ENCODE results near the gene HSD11B1.

Gene HSD11B1

GRCh38 chr1:209727785-209728184 is 23.1 kb downstream of the HSD11B1 start:
- Histone ChIP-seq H3K9me3 (ENCODE audit: control insufficient read depth, insufficient read depth, low read length) (no peaks in the 10 kb centered on the region), H3K36me3 (ENCODE audit: control insufficient read depth, insufficient read depth, low read length) (no peaks in the 10 kb centered on the region), H3K27me3 (ENCODE audit: control insufficient read depth, insufficient read depth, low read length) (no peaks in the 10 kb centered on the region), H3K4me1 (ENCODE audit: control insufficient read depth, insufficient read depth, low read length) (no peaks in the 10 kb centered on the region), H3K27ac (ENCODE audit: low read depth, low read length) (no peak overlapping the region), H3K9ac (ENCODE audit: low read depth, low read length) (no peak overlapping the region), H3K4me3 (ENCODE audit: low read depth, low read length) (no peak overlapping the region)

GRCh38 chr1:209728466-209728865 is 23.8 kb downstream of the HSD11B1 start:
- H3K4me3 ChIP-seq (ENCODE audit: low read depth, low read length) = no peak overlapping the region
- no peaks in the 10 kb centered on the region for H3K36me3 ChIP-seq (ENCODE audit: control insufficient read depth, insufficient read depth, low read length)
- no peaks in the 10 kb centered on the region for H3K4me1 ChIP-seq (ENCODE audit: control insufficient read depth, insufficient read depth, low read length)
- H3K9ac ChIP-seq (ENCODE audit: low read depth, low read length) = no peak overlapping the region
- no peaks in the 10 kb centered on the region for H3K9me3 ChIP-seq (ENCODE audit: control insufficient read depth, insufficient read depth, low read length)
- no peaks in the 10 kb centered on the region for H3K27me3 ChIP-seq (ENCODE audit: control insufficient read depth, insufficient read depth, low read length)
- no peak overlapping the region for H3K27ac ChIP-seq (ENCODE audit: low read depth, low read length)

- Histone ChIP-seq H3K4me3 (ENCODE audit: low read depth, low read length) (no peak overlapping the region), H3K9ac (ENCODE audit: low read depth, low read length) (no peak overlapping the region), H3K4me1 (ENCODE audit: control insufficient read depth, insufficient read depth, low read length) (no peaks in the 10 kb centered on the region), H3K27me3 (ENCODE audit: control insufficient read depth, insufficient read depth, low read length) (no peaks in the 10 kb centered on the region), H3K9me3 (ENCODE audit: control insufficient read depth, insufficient read depth, low read length) (no peaks in the 10 kb centered on the region), H3K27ac (ENCODE audit: low read depth, low read length) (no peak overlapping the region), H3K36me3 (ENCODE audit: control insufficient read depth, insufficient read depth, low read length) (no peaks in the 10 kb centered on the region)
Measured at GRCh38 chr1:209729436-209729835, 24.8 kb downstream of the HSD11B1 start.

GRCh38 chr1:209732725-209733124 is 28.1 kb downstream of the HSD11B1 start:
- Histone ChIP-seq H3K36me3 (ENCODE audit: control insufficient read depth, insufficient read depth, low read length) (no peaks in the 10 kb centered on the region), H3K27ac (ENCODE audit: low read depth, low read length) (no peak overlapping the region), H3K4me3 (ENCODE audit: low read depth, low read length) (no peak overlapping the region), H3K9me3 (ENCODE audit: control insufficient read depth, insufficient read depth, low read length) (no peaks in the 10 kb centered on the region), H3K9ac (ENCODE audit: low read depth, low read length) (no peak overlapping the region), H3K27me3 (ENCODE audit: control insufficient read depth, insufficient read depth, low read length) (no peaks in the 10 kb centered on the region; the same call in 1 of the 2 replicates), H3K4me1 (ENCODE audit: control insufficient read depth, insufficient read depth, low read length) (no peaks in the 10 kb centered on the region)

GRCh38 chr1:209733409-209734192 is 29.0 kb downstream of the HSD11B1 start:
- Histone ChIP-seq H3K9me3 (ENCODE audit: control insufficient read depth, insufficient read depth, low read length) (no peaks in the 10 kb centered on the region), H3K27ac (ENCODE audit: low read depth, low read length) (no peak overlapping the region), H3K4me3 (ENCODE audit: low read depth, low read length) (no peak overlapping the region), H3K4me1 (ENCODE audit: control insufficient read depth, insufficient read depth, low read length) (no peaks in the 10 kb centered on the region), H3K9ac (ENCODE audit: low read depth, low read length) (no peak overlapping the region), H3K36me3 (ENCODE audit: control insufficient read depth, insufficient read depth, low read length) (no peaks in the 10 kb centered on the region), H3K27me3 (ENCODE audit: control insufficient read depth, insufficient read depth, low read length) (no peaks in the 10 kb centered on the region; the same call in 1 of the 2 replicates)

- Histone ChIP-seq H3K4me1 (ENCODE audit: control insufficient read depth, insufficient read depth, low read length) (no peaks in the 10 kb centered on the region), H3K9ac (ENCODE audit: low read depth, low read length) (no peak overlapping the region), H3K27ac (ENCODE audit: low read depth, low read length) (no peak overlapping the region), H3K36me3 (ENCODE audit: control insufficient read depth, insufficient read depth, low read length) (no peaks in the 10 kb centered on the region), H3K9me3 (ENCODE audit: control insufficient read depth, insufficient read depth, low read length) (no peaks in the 10 kb centered on the region), H3K4me3 (ENCODE audit: low read depth, low read length) (no peak overlapping the region), H3K27me3 (ENCODE audit: control insufficient read depth, insufficient read depth, low read length) (no peaks in the 10 kb centered on the region; the same call in 1 of the 2 replicates)
Measured at GRCh38 chr1:209736490-209737117, 32.0 kb downstream of the HSD11B1 start.

GRCh38 chr1:209737118-209737505 is 32.5 kb downstream of the HSD11B1 start:
- no peak overlapping the region for H3K27ac ChIP-seq (ENCODE audit: low read depth, low read length)
- H3K9me3 ChIP-seq (ENCODE audit: control insufficient read depth, insufficient read depth, low read length) = no peaks in the 10 kb centered on the region
- H3K4me3 ChIP-seq (ENCODE audit: low read depth, low read length) = no peak overlapping the region
- no peaks in the 10 kb centered on the region; the same call in 1 of the 2 replicates for H3K27me3 ChIP-seq (ENCODE audit: control insufficient read depth, insufficient read depth, low read length)
- no peak overlapping the region for H3K9ac ChIP-seq (ENCODE audit: low read depth, low read length)
- H3K4me1 ChIP-seq (ENCODE audit: control insufficient read depth, insufficient read depth, low read length) = no peaks in the 10 kb centered on the region
- H3K36me3 ChIP-seq (ENCODE audit: control insufficient read depth, insufficient read depth, low read length) = no peaks in the 10 kb centered on the region

GRCh38 chr1:209738270-209738669 is 33.6 kb downstream of the HSD11B1 start:
- Histone ChIP-seq H3K27me3 (ENCODE audit: control insufficient read depth, insufficient read depth, low read length) (no peaks in the 10 kb centered on the region; the same call in 1 of the 2 replicates), H3K4me3 (ENCODE audit: low read depth, low read length) (no peak overlapping the region), H3K4me1 (ENCODE audit: control insufficient read depth, insufficient read depth, low read length) (no peaks in the 10 kb centered on the region), H3K36me3 (ENCODE audit: control insufficient read depth, insufficient read depth, low read length) (no peaks in the 10 kb centered on the region), H3K9ac (ENCODE audit: low read depth, low read length) (no peak overlapping the region), H3K27ac (ENCODE audit: low read depth, low read length) (no peak overlapping the region), H3K9me3 (ENCODE audit: control insufficient read depth, insufficient read depth, low read length) (no peaks in the 10 kb centered on the region)

GRCh38 chr1:209741193-209741592 is 36.5 kb downstream of the HSD11B1 start:
- no peak overlapping the region for H3K27ac ChIP-seq (ENCODE audit: low read depth, low read length)
- H3K9ac ChIP-seq (ENCODE audit: low read depth, low read length) = no peak overlapping the region
- no peaks in the 10 kb centered on the region for H3K36me3 ChIP-seq (ENCODE audit: control insufficient read depth, insufficient read depth, low read length)
- no peaks in the 10 kb centered on the region; the same call in 1 of the 2 replicates for H3K27me3 ChIP-seq (ENCODE audit: control insufficient read depth, insufficient read depth, low read length)
- H3K9me3 ChIP-seq (ENCODE audit: control insufficient read depth, insufficient read depth, low read length) = no peaks in the 10 kb centered on the region
- no peak overlapping the region for H3K4me3 ChIP-seq (ENCODE audit: low read depth, low read length)
- no peaks in the 10 kb centered on the region for H3K4me1 ChIP-seq (ENCODE audit: control insufficient read depth, insufficient read depth, low read length)

GRCh38 chr1:209741889-209742288 is 37.2 kb downstream of the HSD11B1 start:
- H3K27ac ChIP-seq (ENCODE audit: low read depth, low read length) = no peak overlapping the region
- H3K4me3 ChIP-seq (ENCODE audit: low read depth, low read length) = no peak overlapping the region
- H3K36me3 ChIP-seq (ENCODE audit: control insufficient read depth, insufficient read depth, low read length) = no peaks in the 10 kb centered on the region
- H3K27me3 ChIP-seq (ENCODE audit: control insufficient read depth, insufficient read depth, low read length) = peaks cover 6% of the 10 kb centered on the region
- H3K9ac ChIP-seq (ENCODE audit: low read depth, low read length) = no peak overlapping the region
- no peaks in the 10 kb centered on the region for H3K4me1 ChIP-seq (ENCODE audit: control insufficient read depth, insufficient read depth, low read length)
- H3K9me3 ChIP-seq (ENCODE audit: control insufficient read depth, insufficient read depth, low read length) = no peaks in the 10 kb centered on the region

GRCh38 chr1:209742409-209743144 is 37.9 kb downstream of the HSD11B1 start:
- Histone ChIP-seq H3K27me3 (ENCODE audit: control insufficient read depth, insufficient read depth, low read length) (peaks cover 8% of the 10 kb centered on the region), H3K36me3 (ENCODE audit: control insufficient read depth, insufficient read depth, low read length) (no peaks in the 10 kb centered on the region), H3K9me3 (ENCODE audit: control insufficient read depth, insufficient read depth, low read length) (no peaks in the 10 kb centered on the region), H3K9ac (ENCODE audit: low read depth, low read length) (no peak overlapping the region), H3K4me1 (ENCODE audit: control insufficient read depth, insufficient read depth, low read length) (no peaks in the 10 kb centered on the region), H3K27ac (ENCODE audit: low read depth, low read length) (no peak overlapping the region), H3K4me3 (ENCODE audit: low read depth, low read length) (no peak overlapping the region)

All from HUES48 (cell line).